ENCODE results near the gene FDXR.

GRCh38 chr17:74814453-74814852, 58.3 kb downstream of the FDXR start:
- TF ChIP-seq EZH2 (optimal IDR thresholded peaks at IDR 0.05; ENCODE audit: low read depth, low read length) (no peak), CTCF (IDR thresholded peaks at IDR 0.05; ENCODE audit: low read length) (peak; percentile 15; the same call in 1 of the 2 replicates)

All from MM.1S (cell line).